ENCODE data around the gene ATAD3B. TPM values are rescaled to one million over a fixed set of nuclear protein-coding genes. Genes with fewer than 3 reads are reported as not detected.

ATAD3B gene
- total RNA-seq, 2 donors from 2014 or later, result 24.6 to 55.5 TPM

DNA sequence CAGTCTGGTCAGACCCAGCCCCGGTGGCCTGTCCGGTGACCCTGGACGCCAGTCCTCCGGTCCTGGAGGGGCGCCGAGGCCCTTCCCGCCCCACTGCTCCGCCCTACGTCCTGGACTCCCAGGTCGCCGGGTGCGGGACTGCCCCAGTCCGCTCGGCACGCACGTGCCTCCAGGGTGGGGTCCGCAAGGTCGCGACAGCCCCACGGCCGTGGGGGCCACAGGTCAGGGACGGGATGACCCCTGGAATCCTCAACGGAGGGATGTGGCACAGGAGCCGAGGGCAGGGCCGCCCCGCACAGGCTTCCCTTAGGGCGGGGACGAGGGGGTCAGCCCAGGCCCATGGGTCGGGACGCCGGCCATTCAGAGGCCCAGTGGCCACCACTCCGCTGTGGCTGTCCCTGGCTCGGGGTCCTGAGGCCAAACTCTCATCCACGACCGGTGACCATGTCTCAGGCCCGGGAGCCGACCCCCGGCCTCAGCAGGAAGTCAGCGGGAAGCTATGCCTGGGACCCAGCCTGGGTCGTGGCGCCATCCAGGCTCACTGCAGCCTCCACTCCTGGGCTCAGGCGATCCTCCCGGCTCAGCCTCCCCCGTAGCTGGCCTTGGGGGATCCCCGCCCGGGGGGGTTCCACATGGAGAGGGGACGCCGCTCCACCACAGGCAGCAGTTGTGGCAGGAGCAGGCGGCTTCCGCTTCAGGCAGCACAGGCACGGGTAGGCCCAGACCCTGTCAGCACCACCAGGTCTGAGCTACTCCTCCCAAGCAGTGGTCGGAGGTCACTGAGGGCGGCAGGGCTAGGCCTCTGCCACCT is 69.5 kb downstream of the ATAD3B start:
- no peaks in the 10 kb centered on the region for H3K27me3 Mint-ChIP-seq
- no peaks in the 10 kb centered on the region for H3K4me1 Mint-ChIP-seq
- no peak overlapping the region for H3K27ac Mint-ChIP-seq
- no peak for ATAC-seq (replicated peaks)
- H3K36me3 Mint-ChIP-seq (ENCODE audit: low read depth), result peaks cover 20% of the 10 kb centered on the region
- H3K9me3 Mint-ChIP-seq, result no peaks in the 10 kb centered on the region
- H3K4me3 Mint-ChIP-seq, result peak overlapping the region; percentile 10

DNA sequence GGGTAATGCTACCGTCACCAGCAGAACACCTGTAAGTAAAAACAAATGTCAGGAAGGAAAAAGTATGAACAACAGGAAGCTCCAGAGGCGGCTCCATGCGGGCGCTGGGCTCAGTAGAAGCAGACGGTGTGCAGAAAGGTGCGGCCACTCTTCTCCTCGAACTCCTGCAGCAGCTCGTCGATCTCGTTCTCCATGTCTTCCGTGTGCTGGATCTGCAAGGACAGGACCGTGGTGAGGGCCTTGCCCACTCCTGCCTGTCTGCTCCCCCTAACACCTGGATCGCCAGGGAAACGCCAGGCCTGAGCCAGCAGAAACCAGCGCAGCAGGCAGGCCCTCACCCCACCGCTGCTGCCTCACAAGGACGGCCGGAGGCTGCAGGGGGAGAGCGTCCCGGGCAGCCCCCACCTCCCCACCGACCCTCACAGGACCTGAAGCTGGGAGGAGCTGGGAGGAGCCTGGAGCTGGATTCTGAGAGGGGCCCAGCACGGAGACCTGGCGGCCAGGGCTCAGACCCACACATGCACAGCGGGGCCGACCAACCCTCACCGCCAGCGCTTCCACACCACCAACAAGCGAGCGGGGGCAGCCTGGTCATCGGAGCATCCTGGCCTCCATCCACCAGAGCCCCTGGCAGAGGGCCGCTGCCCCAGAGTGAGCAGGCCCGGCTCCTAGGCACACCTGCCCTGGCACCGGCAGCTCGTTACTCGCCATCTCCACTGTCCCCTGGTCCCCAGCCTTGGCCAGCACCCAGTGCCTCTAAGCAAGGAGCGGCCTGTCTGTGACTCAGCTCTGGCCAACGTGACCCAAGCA is 70.6 kb downstream of the ATAD3B start:
- H3K4me1 Mint-ChIP-seq, result no peaks in the 10 kb centered on the region
- peaks cover 20% of the 10 kb centered on the region for H3K36me3 Mint-ChIP-seq (ENCODE audit: low read depth)
- H3K27me3 Mint-ChIP-seq, result no peaks in the 10 kb centered on the region
- H3K9me3 Mint-ChIP-seq, result no peaks in the 10 kb centered on the region
- no peak overlapping the region for H3K27ac Mint-ChIP-seq
- no peak for ATAC-seq (replicated peaks)
- H3K4me3 Mint-ChIP-seq, result peak overlapping the region; percentile 10

DNA sequence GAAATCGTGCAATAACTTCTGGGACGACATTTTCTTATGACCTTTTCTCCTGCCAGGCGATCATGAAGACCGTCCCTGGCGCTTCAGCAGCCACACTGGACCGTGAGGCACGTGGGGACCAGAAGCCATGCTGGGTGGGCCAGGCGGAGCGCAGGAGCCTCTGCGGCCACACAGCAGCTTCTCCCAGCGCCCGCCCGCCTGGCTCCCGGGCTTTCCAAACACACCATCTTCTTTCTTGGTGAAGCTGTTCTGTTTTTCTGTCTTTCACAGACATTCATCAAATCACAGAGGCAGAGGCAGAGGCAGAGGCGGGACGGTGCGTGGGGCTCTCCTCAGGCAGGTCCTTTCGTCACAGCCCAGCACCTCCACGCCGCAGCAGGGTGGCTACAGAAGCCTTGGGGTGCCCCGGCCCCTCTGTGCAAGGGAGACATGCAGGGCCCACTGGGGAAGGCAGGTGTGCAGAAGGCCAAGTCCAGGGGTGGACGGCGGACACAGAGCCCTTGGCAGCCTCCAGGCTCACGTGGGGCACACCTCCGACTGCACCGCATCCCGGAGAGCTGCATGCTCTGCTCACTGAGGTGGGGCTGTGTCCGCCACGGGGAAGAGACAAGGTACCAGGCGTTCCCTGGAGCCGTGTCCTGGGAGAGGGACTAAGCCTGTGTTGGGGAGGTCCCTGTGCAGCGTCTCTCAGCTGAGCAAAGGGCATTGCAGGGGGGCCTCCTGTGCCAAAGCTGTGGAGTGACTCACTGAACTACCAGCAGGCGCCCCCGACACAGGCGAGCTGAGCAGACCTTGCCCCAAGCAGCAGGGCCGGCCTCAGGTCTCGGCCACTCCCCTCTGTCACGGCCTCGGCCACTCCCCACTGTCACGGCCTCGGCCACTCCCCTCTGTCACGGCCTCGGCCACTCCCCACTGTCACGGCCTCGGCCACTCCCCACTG is 71.5 kb downstream of the ATAD3B start:
- no peak overlapping the region for H3K27ac Mint-ChIP-seq
- H3K4me1 Mint-ChIP-seq, result no peaks in the 10 kb centered on the region
- no peak overlapping the region for H3K4me3 Mint-ChIP-seq
- no peak for ATAC-seq (replicated peaks)
- no peaks in the 10 kb centered on the region for H3K9me3 Mint-ChIP-seq
- no peaks in the 10 kb centered on the region for H3K27me3 Mint-ChIP-seq
- peaks cover 25% of the 10 kb centered on the region for H3K36me3 Mint-ChIP-seq (ENCODE audit: low read depth)

DNA sequence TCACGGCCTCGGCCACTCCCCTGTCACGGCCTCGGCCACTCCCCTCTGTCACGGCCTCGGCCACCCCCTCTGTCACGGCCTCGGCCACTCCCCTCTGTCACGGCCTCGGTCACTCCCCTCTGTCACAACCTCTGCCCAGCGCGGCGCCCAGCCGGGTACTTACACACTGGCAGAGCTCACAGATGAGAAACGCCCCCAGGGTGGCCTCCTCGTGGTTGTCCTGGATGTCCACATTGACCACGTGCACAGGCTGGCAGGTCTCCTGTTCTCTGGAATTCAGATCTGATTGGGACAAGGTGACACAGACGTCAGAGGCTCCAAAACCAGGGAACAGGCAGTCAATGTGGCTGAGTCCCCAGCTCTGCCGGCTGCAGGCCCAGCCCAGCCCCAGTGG is 72.1 kb downstream of the ATAD3B start:
- H3K9me3 Mint-ChIP-seq, result no peaks in the 10 kb centered on the region
- H3K27me3 Mint-ChIP-seq, result no peaks in the 10 kb centered on the region
- no peak overlapping the region for H3K4me3 Mint-ChIP-seq
- ATAC-seq (replicated peaks), result no peak
- H3K4me1 Mint-ChIP-seq, result no peaks in the 10 kb centered on the region
- no peak overlapping the region for H3K27ac Mint-ChIP-seq
- peaks cover 25% of the 10 kb centered on the region for H3K36me3 Mint-ChIP-seq (ENCODE audit: low read depth)

DNA sequence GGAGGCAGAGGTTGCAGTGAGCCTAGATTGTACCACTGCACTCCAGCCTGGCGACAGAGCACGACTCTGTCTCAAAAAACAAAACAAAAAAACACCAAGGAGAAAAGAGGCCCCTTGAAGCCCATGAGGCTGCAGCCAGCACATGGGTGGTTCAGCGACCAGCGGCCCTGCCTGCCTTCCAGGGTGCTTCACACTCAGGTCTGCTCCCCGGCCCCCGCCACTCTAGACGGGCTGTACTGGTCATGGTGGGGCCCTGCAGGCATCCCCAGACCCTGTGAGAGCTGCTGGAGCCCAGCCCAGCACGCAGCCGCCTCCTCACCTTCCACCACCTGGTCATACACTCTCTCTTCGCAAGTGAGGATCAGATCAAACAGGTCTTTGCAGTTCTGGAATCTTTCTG is 73.0 kb downstream of the ATAD3B start:
- H3K4me1 Mint-ChIP-seq, result no peaks in the 10 kb centered on the region
- no peak for ATAC-seq (replicated peaks)
- no peak overlapping the region for H3K4me3 Mint-ChIP-seq
- no peaks in the 10 kb centered on the region for H3K9me3 Mint-ChIP-seq
- H3K27ac Mint-ChIP-seq, result no peak overlapping the region
- H3K36me3 Mint-ChIP-seq (ENCODE audit: low read depth), result peaks cover 25% of the 10 kb centered on the region
- H3K27me3 Mint-ChIP-seq, result no peaks in the 10 kb centered on the region

Other genes with a start within 250 kb of the ATAD3B start
- gene SDF4, start 239.8 kb upstream of the ATAD3B start, total RNA-seq, result 100 to 1,000 TPM; 169 to 773 TPM
- gene B3GALT6, start 239.5 kb upstream of the ATAD3B start, total RNA-seq, result 10 to 100 TPM; 10.9 to 16.7 TPM
- 1 to 10 TPM; 1.8 to 7.5 TPM for gene C1QTNF12, start 225.0 kb upstream of the ATAD3B start, total RNA-seq
- gene UBE2J2, start 197.9 kb upstream of the ATAD3B start, total RNA-seq, result 10 to 100 TPM; 68.7 to 78.0 TPM
- 1 to 10 TPM; 4.7 to 9.8 TPM for gene SCNN1D, start 191.3 kb upstream of the ATAD3B start, total RNA-seq
- 10 to 100 TPM; 41.4 to 43.3 TPM for gene ACAP3, start 163.8 kb upstream of the ATAD3B start, total RNA-seq
- 10 to 100 TPM; 15.9 to 24.0 TPM for gene PUSL1, start 163.2 kb upstream of the ATAD3B start, total RNA-seq
- gene INTS11, start 147.1 kb upstream of the ATAD3B start, total RNA-seq, result 100 to 1,000 TPM; 122 to 125 TPM
- 10 to 100 TPM; 16.8 to 22.3 TPM for gene CPTP, start 147.0 kb upstream of the ATAD3B start, total RNA-seq
- gene TAS1R3, start 140.5 kb upstream of the ATAD3B start, total RNA-seq, result 1 to 10 TPM in 1 of 2 donors, under 1 TPM in 1; 0.71 to 1.1 TPM
- 10 to 100 TPM; 46.2 to 48.0 TPM for gene DVL1, start 122.3 kb upstream of the ATAD3B start, total RNA-seq
- under 1 TPM in 1 of 2 donors, not detected in 1; 0.56 TPM for gene MXRA8, start 113.2 kb upstream of the ATAD3B start, total RNA-seq
- 100 to 1,000 TPM in 1 of 2 donors, 10 to 100 TPM in 1; 93.3 to 163 TPM for gene AURKAIP1, start 96.6 kb upstream of the ATAD3B start, total RNA-seq
- gene CCNL2, start 72.4 kb upstream of the ATAD3B start, total RNA-seq, result 100 to 1,000 TPM; 103 to 107 TPM
- gene MRPL20, start 64.5 kb upstream of the ATAD3B start, total RNA-seq, result 100 to 1,000 TPM in 1 of 2 donors, 10 to 100 TPM in 1; 57.7 to 147 TPM
- not detected for gene ANKRD65, start 50.5 kb upstream of the ATAD3B start, total RNA-seq
- gene VWA1, start 36.1 kb upstream of the ATAD3B start, total RNA-seq, result 1 to 10 TPM in 1 of 2 donors, under 1 TPM in 1; 0.84 to 6.2 TPM
- gene ATAD3C, start 22.1 kb upstream of the ATAD3B start, total RNA-seq, result 1 to 10 TPM; 1.4 to 2.1 TPM
- gene ATAD3A, start 40.4 kb downstream of the ATAD3B start, total RNA-seq, result 10 to 100 TPM; 24.2 to 56.8 TPM
- gene TMEM240, start 68.9 kb downstream of the ATAD3B start, total RNA-seq, result 1 to 10 TPM; 2.1 to 2.3 TPM
- gene SSU72, start 103.1 kb downstream of the ATAD3B start, total RNA-seq, result 100 to 1,000 TPM in 1 of 2 donors, 10 to 100 TPM in 1; 75.6 to 133 TPM
- 1 to 10 TPM; 1.1 to 1.4 TPM for gene FNDC10, start 128.4 kb downstream of the ATAD3B start, total RNA-seq
- gene MIB2, start 143.7 kb downstream of the ATAD3B start, total RNA-seq, result 10 to 100 TPM; 42.7 to 83.5 TPM
- 1 to 10 TPM; 1.8 to 6.5 TPM for gene MMP23B, start 160.4 kb downstream of the ATAD3B start, total RNA-seq
- gene CDK11B, start 187.2 kb downstream of the ATAD3B start, total RNA-seq, result 10 to 100 TPM; 19.1 to 34.4 TPM
- gene SLC35E2B, start 221.0 kb downstream of the ATAD3B start, total RNA-seq, result 10 to 100 TPM; 31.4 to 38.5 TPM

Measured in activated T-helper 17 cell treated with anti-CD3 and anti-CD28 coated beads, Interleukin-2, amount 50 U/mL, for 72 hours (primary cell).